ENCODE measurements around the gene MAML2. TPM values are rescaled to one million over a fixed set of nuclear protein-coding genes. Genes with fewer than 3 reads are reported as not detected.

The MAML2 gene
- total RNA-seq, 1 experiment from 2014 or later = 2.7 TPM

DNA sequence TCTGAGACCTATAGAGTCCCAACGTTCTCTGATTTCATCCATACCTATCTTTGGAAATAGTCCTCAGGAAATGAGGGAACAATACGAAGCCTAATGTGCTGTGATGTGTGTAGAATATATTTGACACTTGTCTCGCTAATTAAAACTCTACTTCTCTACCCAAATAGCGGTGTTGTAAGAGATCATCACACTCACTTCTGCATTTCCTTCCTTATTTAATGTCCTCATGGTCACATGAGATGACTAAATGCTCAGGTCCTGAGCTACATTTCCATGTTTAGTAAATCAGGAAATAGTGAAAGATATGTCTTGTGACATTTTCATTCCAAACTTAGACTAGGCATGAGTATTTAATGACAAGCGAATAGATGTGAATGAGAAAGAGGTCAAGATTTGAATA is 112.3 kb downstream of the MAML2 start:
- Histone ChIP-seq H3K27me3 (ENCODE audit: insufficient read depth, low read length) (no peaks in the 10 kb centered on the region), H4K20me1 (ENCODE audit: control insufficient read depth, insufficient read depth, insufficient read length) (no peaks in the 10 kb centered on the region), H3K14ac (ENCODE audit: insufficient read depth, low read length) (no peak overlapping the region), H3K23ac (ENCODE audit: insufficient read length, low read depth, low read length) (no peak overlapping the region), H2BK5ac (ENCODE audit: insufficient read length, low read length) (no peak overlapping the region), H3K79me1 (ENCODE audit: insufficient read depth, low read depth, low read length, poor library complexity, severe bottlenecking) (no peaks in the 10 kb centered on the region), H3K18ac (ENCODE audit: insufficient read length, low read depth, low read length) (no peak overlapping the region), H3K27ac (ENCODE audit: insufficient read length, low read depth, low read length) (no peak overlapping the region), H3K4me2 (ENCODE audit: insufficient read depth, insufficient read length, low read length) (no peak overlapping the region), H3K9ac (ENCODE audit: extremely low read depth, insufficient read length, low read length) (no peak overlapping the region), H2BK20ac (ENCODE audit: low read depth, low read length, poor library complexity, severe bottlenecking) (no peak overlapping the region), H2AFZ (ENCODE audit: low read length) (no peak overlapping the region), H3K56ac (ENCODE audit: insufficient read length, low read depth, low read length) (no peak overlapping the region), H3K4ac (ENCODE audit: low read depth, low read length) (no peak overlapping the region), H4K91ac (ENCODE audit: insufficient read length, low read depth, low read length) (no peak overlapping the region), H3K23me2 (ENCODE audit: insufficient read length, low read depth, low read length, poor library complexity, severe bottlenecking) (no peaks in the 10 kb centered on the region), H3K4me1 (ENCODE audit: insufficient read depth, low read length) (peaks cover under 1% of the 10 kb centered on the region; the same call in 1 of the 2 replicates), H3K9me3 (ENCODE audit: control insufficient read depth, low read depth, low read length) (no peaks in the 10 kb centered on the region), H2BK12ac (ENCODE audit: insufficient read length, low read depth, low read length) (no peak overlapping the region), H2BK15ac (ENCODE audit: low read depth, low read length) (no peak overlapping the region), H2BK120ac (ENCODE audit: low read depth, low read length, poor library complexity, severe bottlenecking) (no peak overlapping the region), H3T11ph (ENCODE audit: low read length) (no peak overlapping the region), H2AK5ac (ENCODE audit: insufficient read length, low read length) (no peak overlapping the region), H3K79me2 (ENCODE audit: insufficient read depth, low read length) (no peaks in the 10 kb centered on the region), H4K5ac (ENCODE audit: insufficient read length, low read depth, low read length) (no peak overlapping the region), H4K8ac (replicated peaks; ENCODE audit: insufficient read length, low read depth, low read length) (no peak overlapping the region)
- H3K27ac Mint-ChIP-seq = no peak overlapping the region
- H3K4me3 Mint-ChIP-seq = no peak overlapping the region
- no peaks in the 10 kb centered on the region for H3K9me3 Mint-ChIP-seq
- H3K27me3 Mint-ChIP-seq (ENCODE audit: low read depth) = no peaks in the 10 kb centered on the region
- TF ChIP-seq, protein P1, sequence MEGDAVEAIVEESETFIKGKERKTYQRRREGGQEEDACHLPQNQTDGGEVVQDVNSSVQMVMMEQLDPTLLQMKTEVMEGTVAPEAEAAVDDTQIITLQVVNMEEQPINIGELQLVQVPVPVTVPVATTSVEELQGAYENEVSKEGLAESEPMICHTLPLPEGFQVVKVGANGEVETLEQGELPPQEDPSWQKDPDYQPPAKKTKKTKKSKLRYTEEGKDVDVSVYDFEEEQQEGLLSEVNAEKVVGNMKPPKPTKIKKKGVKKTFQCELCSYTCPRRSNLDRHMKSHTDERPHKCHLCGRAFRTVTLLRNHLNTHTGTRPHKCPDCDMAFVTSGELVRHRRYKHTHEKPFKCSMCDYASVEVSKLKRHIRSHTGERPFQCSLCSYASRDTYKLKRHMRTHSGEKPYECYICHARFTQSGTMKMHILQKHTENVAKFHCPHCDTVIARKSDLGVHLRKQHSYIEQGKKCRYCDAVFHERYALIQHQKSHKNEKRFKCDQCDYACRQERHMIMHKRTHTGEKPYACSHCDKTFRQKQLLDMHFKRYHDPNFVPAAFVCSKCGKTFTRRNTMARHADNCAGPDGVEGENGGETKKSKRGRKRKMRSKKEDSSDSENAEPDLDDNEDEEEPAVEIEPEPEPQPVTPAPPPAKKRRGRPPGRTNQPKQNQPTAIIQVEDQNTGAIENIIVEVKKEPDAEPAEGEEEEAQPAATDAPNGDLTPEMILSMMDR (conservative IDR thresholded peaks at IDR 0.05) = no peak
- DNase-seq = no peak
- peaks cover 3 to 7% of the 10 kb centered on the region in 2 experiments; a peak in 2 of 4 replicates for H3K4me1 Mint-ChIP-seq
- H3K36me3 Mint-ChIP-seq (ENCODE audit: insufficient read depth in 1 of 3, low read depth in 3 of 3) = no peaks in the 10 kb centered on the region; a peak in 1 of 7 replicates
- no CpG with 5 or more reads among the region's 5 CpGs for WGBS (ENCODE audit: extremely low coverage, insufficient read length, low lambda C conversion rate)
